Measurements from ENCODE around the gene XYLB. TPM values are rescaled to one million over a fixed set of nuclear protein-coding genes. Genes with fewer than 3 reads are reported as not detected.

The XYLB gene
- total RNA-seq, 1 experiment from 2014 or later, result 3.3 TPM

DNA sequence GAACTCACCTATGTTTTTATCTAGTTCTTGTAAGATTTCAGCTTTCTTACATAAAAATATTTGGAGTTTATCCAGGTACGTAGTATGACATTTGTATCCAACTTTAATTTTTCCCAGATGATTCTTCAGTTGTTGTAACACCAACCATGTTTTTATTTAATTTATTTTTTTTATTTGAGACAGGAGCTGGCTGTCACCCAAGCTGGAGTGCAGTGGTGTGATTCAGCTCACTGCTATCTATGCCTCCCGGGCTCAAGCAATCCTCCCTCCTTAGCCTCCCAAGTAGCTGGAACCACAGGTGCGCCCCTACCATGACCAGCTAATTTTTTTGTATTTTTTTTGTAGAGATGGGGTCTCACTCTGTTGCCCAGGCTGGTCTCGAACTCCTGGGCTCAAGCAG lies 6.6 kb downstream of the XYLB start (continued):
- TF ChIP-seq STAT6 (CRISPR knock-in tag; conservative IDR thresholded peaks at IDR 0.05; ENCODE audit: low read depth), result no peak
- no peak for TF ChIP-seq FOXP1 (CRISPR knock-in tag; IDR thresholded peaks at IDR 0.05; ENCODE audit: borderline replicate concordance)

DNA sequence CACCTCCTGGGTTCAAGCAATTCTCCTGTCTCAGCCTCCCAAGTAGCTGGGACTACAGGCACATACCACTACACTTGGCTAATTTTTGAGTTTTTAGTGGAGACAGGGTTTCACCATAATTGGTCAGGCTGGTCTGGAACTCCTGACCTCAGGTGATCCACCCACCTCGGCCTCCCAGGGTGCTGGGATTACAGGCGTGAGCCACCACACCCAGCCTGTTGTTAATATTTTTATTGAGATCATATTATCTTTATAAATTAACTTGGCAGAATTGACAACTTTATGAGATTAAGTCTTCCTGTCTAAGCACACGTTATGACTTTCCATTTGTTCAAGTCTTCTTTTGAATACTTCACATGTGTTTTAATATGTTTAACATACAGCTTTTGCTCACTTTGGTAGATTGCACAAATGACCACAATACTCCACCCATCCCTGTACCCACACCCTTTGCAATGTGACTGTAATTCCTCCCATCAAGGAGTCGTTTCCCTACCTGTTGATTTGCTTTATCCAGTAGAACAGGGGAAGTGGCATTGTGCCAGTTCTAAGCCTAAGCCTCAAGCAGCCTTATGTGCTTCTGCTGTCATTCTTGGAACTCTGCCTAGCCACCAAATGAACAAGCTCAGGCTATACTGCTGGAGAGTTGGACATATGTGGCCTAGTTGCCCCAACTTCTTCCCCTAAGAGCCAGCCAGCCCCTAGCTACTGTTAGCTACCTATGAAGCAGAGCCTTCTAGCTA lies 8.2 kb downstream of the XYLB start:
- CTCF ChIA-PET, result interaction anchor here (0.6 to 0.8 kb wide), 2 partner anchors 8 to 351 kb away, joined by 3 to 4 read pairs; partner anchors contain the start of gene XYLB
- POLR2A ChIA-PET, result interaction anchor here (0.5 kb wide), 1 partner anchor 43 kb away, joined by 5 read pairs; no protein-coding TSS in a partner anchor
- no peak overlapping the region for H3K27ac Mint-ChIP-seq
- H3K9me3 Mint-ChIP-seq, result peaks cover 28% of the 10 kb centered on the region
- no peaks in the 10 kb centered on the region for H3K4me1 Mint-ChIP-seq
- ATAC-seq (no peak), DNase-seq (ENCODE audit: low spot score) (no peak)
- TF ChIP-seq, protein P1, sequence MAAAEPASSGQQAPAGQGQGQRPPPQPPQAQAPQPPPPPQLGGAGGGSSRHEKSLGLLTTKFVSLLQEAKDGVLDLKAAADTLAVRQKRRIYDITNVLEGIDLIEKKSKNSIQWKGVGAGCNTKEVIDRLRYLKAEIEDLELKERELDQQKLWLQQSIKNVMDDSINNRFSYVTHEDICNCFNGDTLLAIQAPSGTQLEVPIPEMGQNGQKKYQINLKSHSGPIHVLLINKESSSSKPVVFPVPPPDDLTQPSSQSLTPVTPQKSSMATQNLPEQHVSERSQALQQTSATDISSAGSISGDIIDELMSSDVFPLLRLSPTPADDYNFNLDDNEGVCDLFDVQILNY (CRISPR knock-in tag; IDR thresholded peaks at IDR 0.05), result no peak
- TF ChIP-seq, protein P2, sequence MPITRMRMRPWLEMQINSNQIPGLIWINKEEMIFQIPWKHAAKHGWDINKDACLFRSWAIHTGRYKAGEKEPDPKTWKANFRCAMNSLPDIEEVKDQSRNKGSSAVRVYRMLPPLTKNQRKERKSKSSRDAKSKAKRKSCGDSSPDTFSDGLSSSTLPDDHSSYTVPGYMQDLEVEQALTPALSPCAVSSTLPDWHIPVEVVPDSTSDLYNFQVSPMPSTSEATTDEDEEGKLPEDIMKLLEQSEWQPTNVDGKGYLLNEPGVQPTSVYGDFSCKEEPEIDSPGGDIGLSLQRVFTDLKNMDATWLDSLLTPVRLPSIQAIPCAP (CRISPR knock-in tag; IDR thresholded peaks at IDR 0.05), result no peak
- TF ChIP-seq, protein P3, sequence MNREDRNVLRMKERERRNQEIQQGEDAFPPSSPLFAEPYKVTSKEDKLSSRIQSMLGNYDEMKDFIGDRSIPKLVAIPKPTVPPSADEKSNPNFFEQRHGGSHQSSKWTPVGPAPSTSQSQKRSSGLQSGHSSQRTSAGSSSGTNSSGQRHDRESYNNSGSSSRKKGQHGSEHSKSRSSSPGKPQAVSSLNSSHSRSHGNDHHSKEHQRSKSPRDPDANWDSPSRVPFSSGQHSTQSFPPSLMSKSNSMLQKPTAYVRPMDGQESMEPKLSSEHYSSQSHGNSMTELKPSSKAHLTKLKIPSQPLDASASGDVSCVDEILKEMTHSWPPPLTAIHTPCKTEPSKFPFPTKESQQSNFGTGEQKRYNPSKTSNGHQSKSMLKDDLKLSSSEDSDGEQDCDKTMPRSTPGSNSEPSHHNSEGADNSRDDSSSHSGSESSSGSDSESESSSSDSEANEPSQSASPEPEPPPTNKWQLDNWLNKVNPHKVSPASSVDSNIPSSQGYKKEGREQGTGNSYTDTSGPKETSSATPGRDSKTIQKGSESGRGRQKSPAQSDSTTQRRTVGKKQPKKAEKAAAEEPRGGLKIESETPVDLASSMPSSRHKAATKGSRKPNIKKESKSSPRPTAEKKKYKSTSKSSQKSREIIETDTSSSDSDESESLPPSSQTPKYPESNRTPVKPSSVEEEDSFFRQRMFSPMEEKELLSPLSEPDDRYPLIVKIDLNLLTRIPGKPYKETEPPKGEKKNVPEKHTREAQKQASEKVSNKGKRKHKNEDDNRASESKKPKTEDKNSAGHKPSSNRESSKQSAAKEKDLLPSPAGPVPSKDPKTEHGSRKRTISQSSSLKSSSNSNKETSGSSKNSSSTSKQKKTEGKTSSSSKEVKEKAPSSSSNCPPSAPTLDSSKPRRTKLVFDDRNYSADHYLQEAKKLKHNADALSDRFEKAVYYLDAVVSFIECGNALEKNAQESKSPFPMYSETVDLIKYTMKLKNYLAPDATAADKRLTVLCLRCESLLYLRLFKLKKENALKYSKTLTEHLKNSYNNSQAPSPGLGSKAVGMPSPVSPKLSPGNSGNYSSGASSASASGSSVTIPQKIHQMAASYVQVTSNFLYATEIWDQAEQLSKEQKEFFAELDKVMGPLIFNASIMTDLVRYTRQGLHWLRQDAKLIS (CRISPR knock-in tag; IDR thresholded peaks at IDR 0.05; ENCODE audit: borderline replicate concordance), result no peak
- TF ChIP-seq, protein P4, sequence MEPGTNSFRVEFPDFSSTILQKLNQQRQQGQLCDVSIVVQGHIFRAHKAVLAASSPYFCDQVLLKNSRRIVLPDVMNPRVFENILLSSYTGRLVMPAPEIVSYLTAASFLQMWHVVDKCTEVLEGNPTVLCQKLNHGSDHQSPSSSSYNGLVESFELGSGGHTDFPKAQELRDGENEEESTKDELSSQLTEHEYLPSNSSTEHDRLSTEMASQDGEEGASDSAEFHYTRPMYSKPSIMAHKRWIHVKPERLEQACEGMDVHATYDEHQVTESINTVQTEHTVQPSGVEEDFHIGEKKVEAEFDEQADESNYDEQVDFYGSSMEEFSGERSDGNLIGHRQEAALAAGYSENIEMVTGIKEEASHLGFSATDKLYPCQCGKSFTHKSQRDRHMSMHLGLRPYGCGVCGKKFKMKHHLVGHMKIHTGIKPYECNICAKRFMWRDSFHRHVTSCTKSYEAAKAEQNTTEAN (CRISPR knock-in tag; IDR thresholded peaks at IDR 0.05), result no peak
- no peaks in the 10 kb centered on the region for H3K27me3 Mint-ChIP-seq (ENCODE audit: low read depth)
- H3K4me3 Mint-ChIP-seq, result no peak overlapping the region
- peaks cover 38% of the 10 kb centered on the region for H3K36me3 Mint-ChIP-seq

GRCh38 chr3:38359038-38359437 lies 12.5 kb downstream of the XYLB start:
- ChIA-PET CTCF (no interaction called here), POLR2A (no interaction called here)
- Mint-ChIP-seq H3K36me3 (peaks cover 36% of the 10 kb centered on the region), H3K9me3 (peaks cover 29% of the 10 kb centered on the region), H3K27ac (no peak overlapping the region), H3K27me3 (ENCODE audit: low read depth) (no peaks in the 10 kb centered on the region), H3K4me3 (no peak overlapping the region), H3K4me1 (no peaks in the 10 kb centered on the region)
- ATAC-seq, result no peak
- no peak for DNase-seq (ENCODE audit: low spot score)
- TF ChIP-seq USF1 (CRISPR knock-in tag; IDR thresholded peaks at IDR 0.05), result no peak
- no peak for TF ChIP-seq RORB (CRISPR knock-in tag; IDR thresholded peaks at IDR 0.05)
- no peak for TF ChIP-seq GTF2I (CRISPR knock-in tag; conservative IDR thresholded peaks at IDR 0.05)
- TF ChIP-seq CTCF (IDR thresholded peaks at IDR 0.05), result no peak
- no peak for TF ChIP-seq ZNF263 (CRISPR knock-in tag; IDR thresholded peaks at IDR 0.05; ENCODE audit: low read depth)
- TF ChIP-seq NR1H2 (CRISPR knock-in tag; IDR thresholded peaks at IDR 0.05), result no peak
- TF ChIP-seq TCF7 (CRISPR knock-in tag; IDR thresholded peaks at IDR 0.05; ENCODE audit: low read depth), result no peak
- no peak for TF ChIP-seq ATF1 (CRISPR knock-in tag; IDR thresholded peaks at IDR 0.05)
- TF ChIP-seq ZNF396 (CRISPR knock-in tag; IDR thresholded peaks at IDR 0.05; ENCODE audit: borderline replicate concordance), result no peak
- no peak for TF ChIP-seq ELF4 (CRISPR knock-in tag; IDR thresholded peaks at IDR 0.05; ENCODE audit: low read depth)
- no peak for TF ChIP-seq NFATC4 (CRISPR knock-in tag; IDR thresholded peaks at IDR 0.05)
- TF ChIP-seq NR3C1 (CRISPR knock-in tag; conservative IDR thresholded peaks at IDR 0.05; ENCODE audit: low read depth), result no peak
